ENCODE measurements around the gene SSC4D.

Gene SSC4D

DNA sequence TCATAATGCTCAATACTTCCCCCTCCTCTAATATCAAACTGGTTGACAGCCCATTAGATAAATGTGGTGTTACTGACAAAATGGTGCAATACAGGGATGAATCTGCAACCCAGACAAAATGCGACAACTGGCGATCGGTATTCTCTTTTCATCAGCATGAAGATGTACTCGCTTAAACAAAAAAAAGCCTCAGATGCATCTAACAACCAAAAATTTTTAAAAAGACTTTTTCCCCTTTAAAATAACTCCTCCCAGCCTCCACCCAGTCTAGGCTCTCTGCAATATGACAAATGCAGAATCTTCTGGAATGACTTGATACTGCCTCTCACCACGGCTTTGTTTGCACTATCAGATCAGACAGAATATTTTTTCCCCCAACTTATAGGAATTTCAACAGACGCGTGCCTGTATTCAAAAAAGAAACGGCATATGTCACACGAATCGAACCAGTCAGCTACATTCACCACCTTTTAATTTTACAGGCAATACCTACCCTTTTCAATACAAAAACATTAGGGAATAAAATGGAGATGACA, 52.0 kb downstream of the SSC4D start:
- no peak for TF ChIP-seq CTCF (IDR thresholded peaks at IDR 0.05; ENCODE audit: insufficient read depth, missing control alignments)
- DNase-seq (ENCODE audit: insufficient read length, low spot score), result no peak
- FAIRE-seq, result no peak

- no peak for TF ChIP-seq CTCF (IDR thresholded peaks at IDR 0.05; ENCODE audit: insufficient read depth, missing control alignments)
- DNase-seq (ENCODE audit: insufficient read length, low spot score) (no peak), FAIRE-seq (no peak)
These were observed 52.7 kb downstream of the SSC4D start for GRCh38 chr7:76356823-76357222.

DNA sequence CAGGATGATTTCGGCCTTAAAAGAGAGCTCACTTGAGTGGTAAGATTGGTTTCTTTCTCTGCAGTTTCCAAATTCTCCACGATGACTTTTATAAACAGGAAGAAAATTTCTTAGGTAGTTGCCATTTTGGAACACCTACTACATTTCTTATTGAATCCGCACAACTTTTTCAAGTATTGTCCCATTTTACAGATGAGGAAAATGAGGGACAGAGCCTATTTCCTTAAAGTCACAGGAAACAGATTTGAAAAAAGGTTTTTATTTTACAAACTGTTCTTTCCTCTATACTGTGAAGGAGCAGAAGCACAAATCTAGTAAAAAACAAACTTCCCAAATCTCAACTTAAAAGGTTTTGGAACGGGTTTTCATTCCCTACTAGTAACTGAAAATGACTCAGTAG, 53.4 kb downstream of the SSC4D start:
- no peak for FAIRE-seq
- TF ChIP-seq CTCF (IDR thresholded peaks at IDR 0.05; ENCODE audit: insufficient read depth, missing control alignments), result no peak
- DNase-seq (ENCODE audit: insufficient read length, low spot score), result no peak

- no peak for DNase-seq (ENCODE audit: insufficient read length, low spot score)
- TF ChIP-seq CTCF (IDR thresholded peaks at IDR 0.05; ENCODE audit: insufficient read depth, missing control alignments), result no peak
- FAIRE-seq, result no peak
These were observed 54.3 kb downstream of the SSC4D start for GRCh38 chr7:76354981-76355730.

DNA sequence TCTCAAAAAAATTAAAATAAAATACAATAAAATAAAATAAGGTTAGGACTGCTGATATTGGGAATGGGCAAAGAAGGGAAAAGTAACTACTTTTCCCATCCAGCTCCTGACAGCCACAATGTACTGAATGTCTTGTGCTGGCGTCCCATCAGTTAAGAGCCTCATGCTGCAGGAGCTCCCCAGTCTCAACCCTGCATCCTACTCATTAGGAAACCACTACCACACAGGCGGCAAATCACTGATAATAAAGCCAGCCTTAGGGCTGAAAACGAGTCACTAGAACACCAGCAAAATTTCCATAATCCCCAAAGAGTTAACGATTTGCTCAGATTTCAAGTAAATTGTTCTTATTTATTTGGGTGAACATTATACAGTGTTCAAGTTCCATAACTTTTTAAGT, 55.0 kb downstream of the SSC4D start:
- FAIRE-seq, result no peak
- DNase-seq (ENCODE audit: insufficient read length, low spot score), result no peak
- TF ChIP-seq CTCF (IDR thresholded peaks at IDR 0.05; ENCODE audit: insufficient read depth, missing control alignments), result no peak

- DNase-seq (ENCODE audit: insufficient read length, low spot score), result no peak
- no peak for TF ChIP-seq CTCF (IDR thresholded peaks at IDR 0.05; ENCODE audit: insufficient read depth, missing control alignments)
- FAIRE-seq, result no peak
These were observed 55.8 kb downstream of the SSC4D start for GRCh38 chr7:76353744-76354143.

DNA sequence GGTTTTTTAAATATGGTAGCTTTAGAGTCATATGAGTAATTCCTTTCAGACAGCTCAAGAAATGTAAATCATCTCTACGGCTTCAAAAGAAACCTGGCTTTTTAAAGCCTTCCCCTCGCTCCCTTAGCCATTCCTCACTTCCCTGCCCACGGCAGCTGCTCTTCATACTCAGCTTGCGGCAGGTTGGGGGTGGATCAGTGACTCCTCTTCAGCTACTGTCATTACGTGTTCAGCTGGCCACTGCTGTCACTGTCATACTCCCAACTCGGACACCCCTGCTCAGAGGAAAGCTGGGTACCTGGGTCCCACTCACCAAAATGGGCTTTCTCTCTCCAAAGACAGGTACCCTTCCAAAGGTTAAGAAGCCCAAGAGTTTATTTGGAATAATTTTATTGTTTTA, 57.3 kb downstream of the SSC4D start:
- no peak for FAIRE-seq
- TF ChIP-seq CTCF (IDR thresholded peaks at IDR 0.05; ENCODE audit: insufficient read depth, missing control alignments), result no peak

More for the DNA sequence above, 57.3 kb downstream of the SSC4D start:
- DNase-seq (ENCODE audit: insufficient read length, low spot score), result no peak

Data from D721Med (cell line).